CD4-positive, alpha-beta T cell treated with Interleukin-21 for 1 hour (primary cell): Measurements from ENCODE around the gene PSMD8.

ENCODE experiments used
- DNase-seq: peaks from one replicate; pipeline ENCODE4 v3.0.0-alpha.2; 2020

The PSMD8 gene

DNA sequence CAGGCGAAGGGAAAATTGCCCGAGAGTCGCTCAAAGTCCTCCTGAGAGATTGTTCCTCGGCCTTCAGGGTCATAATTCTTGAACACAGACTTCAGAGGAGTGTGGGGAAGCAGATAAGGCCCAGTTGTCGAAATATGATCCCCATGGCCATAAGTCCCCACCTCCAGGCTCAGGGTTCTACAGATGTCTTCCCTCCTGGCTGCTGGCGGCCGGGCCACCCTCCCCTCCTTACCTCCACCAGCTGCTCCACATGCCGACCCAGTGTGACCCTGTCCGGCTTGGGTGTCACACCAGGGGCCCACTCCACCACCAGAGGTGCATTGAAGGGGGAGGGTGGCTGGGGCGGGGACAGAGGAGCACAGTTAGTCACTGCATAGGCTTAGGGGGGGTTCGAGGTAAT lies 38.6 kb downstream of the PSMD8 start:
- DNase-seq = no peak

DNA sequence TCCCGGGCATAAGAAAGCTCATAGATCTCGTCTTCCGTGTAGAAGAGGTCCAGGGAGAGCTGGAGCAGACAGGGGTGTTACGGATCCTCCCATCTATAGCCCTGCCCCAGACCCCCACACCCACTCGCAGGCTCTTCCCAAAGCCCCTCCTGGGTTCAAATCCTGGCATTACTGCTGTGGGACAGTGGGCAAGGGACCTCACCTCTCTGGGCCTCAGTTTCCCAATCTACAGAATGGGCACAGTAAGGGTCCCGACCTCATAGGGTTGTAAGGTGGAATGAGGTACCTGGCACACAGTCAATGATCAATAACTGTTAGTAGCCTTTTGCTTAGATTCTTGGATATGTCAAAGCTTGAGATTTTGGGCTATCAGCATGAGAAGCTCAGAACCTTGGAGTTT lies 39.0 kb downstream of the PSMD8 start:
- DNase-seq = no peak

DNA sequence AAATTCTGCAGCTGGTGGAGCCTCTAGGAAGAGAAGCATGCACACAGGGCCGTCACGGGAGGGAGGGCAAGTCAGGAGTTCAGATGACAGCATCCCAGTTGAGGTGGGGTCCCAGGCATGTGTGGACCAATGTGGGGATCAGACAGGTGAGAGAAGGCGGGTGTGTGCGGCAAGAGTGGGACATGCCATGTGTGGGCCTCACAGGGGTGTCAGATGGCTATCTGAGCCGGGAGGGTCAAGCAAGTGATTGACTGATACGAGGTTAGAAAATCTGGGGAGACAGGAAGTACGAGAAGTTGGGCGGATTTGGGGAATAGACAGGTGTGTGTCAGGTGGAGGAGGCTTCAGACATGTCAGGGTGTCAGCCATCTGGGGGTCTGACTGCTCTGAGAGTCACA lies 42.8 kb downstream of the PSMD8 start:
- no peak for DNase-seq

DNA sequence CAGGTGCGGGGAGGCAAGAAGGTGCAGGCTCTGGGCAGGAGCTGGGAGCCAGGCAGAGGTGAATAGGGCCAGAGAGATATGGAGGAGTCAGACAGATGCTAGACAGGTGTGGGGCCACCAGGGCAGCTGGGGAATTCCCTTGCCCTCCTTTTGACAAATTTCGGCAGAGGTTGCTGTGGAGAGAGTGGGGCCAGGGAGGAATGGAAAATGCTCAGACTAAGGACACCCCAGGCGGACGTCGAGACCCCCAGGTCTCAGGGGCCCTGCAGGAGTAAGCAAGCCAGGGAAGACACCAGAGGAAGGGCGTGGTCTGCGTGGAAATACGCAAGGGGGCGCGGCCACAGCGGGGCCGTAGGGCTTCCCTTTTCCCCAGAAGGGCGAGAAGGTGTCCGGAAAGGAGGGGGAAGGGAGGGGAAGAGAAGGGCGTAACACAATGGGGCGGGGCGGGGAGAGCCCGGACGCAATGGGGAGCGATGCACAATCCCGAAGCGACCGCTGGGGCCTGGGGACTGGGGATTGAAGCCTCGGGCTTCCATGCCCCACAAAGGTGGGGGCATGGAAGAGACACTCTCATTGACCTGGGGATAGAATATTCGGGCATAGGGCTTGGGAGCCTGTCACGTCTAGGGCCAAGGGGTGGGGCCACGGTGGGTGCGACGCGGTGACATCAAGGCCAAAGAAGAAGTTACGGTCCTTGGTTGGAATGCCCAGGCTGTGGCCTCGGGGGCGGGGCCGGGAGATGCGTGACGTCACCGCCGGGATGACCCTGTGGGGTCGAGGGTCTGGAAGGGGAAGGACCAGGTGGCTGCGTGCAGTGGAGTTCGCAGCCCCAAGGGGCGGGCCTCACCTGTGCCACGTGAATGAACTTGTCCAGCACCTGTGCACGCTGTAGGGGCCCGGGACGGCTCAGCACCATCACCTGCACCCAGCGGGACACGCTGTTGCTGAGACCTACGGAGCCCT lies 43.5 kb downstream of the PSMD8 start:
- peak; percentile 74 for DNase-seq

DNA sequence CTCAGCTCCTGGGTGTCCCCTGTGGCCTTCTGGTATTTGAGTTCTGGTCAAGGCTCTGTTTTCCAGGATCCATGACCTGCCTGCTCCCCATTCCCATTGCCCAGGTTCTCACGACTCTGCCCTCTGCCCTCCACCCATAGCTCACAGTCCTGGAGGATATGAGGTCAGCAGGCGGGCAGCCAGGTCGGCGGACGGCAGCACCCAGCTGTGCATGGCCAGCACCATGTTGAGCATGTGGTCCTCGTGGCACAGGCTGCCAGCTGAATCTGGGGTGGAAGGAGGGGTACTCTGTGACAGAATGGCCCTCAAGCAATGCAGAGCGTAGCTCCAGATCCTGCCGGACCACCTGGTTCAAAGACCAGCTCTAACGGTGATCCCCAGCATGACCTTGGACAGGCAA lies 46.6 kb downstream of the PSMD8 start:
- DNase-seq = no peak

DNA sequence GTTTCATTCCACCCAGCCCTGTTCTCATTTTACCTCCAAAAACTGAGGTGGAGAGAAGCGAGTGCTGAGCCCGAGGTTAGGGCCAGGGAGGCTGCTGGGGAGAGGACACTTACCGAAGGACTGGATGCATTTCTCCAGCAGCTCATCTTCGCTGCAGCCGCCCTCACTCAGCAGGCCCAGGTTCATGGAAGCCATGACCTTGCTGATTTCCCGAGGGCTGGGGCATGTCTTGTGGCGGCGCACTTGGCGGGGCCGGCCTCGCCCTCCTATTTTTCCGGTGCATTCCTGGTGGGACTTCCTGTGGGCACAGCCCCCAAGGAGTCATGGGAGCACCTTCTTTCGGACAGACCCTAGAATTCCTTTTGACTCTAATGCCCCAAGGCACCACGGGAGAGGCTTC lies 47.5 kb downstream of the PSMD8 start:
- DNase-seq = no peak

DNA sequence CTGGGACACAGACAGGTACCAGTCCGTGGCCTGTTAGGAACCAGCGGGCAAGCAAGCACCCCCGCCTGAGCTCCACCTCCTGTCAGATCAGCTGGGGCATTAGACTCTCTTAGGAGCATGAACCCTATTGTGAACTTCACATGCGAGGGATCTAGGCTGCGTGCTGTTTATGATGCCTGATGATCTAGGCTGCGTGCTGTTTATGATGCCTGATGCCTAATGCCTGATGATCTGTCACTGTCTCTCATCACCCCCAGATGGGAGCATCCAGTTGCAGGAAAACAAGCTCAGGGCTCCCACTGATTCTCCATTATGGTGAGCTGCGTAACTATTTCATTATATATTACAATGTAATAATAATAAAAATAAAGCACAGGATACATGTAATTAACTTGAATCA lies 48.1 kb downstream of the PSMD8 start:
- no peak for DNase-seq

DNA sequence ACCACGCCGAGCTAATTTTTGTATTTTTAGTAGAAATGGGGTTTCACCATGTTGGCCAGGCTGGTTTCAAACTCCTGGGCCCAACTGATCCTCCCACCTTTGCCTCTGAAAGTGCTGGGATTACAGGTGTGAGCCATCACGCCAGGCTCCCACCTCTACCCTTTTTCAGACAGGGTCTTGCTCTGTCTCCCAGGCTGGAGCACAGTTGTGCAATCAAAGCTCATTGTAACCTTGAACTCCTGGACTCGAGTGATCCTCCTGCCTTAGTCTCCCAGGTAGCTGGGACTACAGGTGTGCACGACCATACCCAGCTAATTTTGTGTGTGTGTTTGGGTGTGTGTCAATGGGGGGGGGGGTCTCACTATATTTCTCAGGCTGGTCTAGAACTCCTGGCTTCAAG lies 49.9 kb downstream of the PSMD8 start:
- no peak for DNase-seq

DNA sequence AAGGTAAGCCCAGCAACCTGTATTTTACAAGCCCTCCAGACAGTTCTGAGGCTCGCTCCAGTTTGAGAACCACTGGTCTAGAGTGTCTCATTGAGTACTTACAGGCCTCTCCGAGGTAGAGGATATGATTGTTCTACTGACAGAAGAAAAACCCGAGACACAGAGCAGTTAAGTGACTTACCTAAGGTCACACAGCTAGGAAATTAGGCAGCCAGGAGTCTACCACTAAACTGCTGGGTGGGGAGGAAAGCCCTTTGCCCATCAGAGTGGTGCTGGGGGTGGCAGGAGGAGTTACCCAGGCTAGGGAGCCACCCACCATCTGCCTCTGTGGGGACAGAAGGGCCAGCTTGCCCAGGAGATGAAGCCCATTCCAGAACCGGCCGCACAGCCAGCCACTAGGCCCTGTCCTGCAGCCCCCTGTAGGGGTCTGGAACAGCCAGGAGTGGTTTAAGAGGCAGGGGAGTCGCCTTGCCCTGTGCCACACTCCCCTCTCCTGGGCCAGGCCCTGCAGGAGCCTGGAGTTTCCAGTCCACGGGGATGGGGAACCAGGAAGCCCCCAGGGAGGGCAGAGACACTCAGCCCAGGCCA lies 50.9 kb downstream of the PSMD8 start:
- no peak for DNase-seq

DNA sequence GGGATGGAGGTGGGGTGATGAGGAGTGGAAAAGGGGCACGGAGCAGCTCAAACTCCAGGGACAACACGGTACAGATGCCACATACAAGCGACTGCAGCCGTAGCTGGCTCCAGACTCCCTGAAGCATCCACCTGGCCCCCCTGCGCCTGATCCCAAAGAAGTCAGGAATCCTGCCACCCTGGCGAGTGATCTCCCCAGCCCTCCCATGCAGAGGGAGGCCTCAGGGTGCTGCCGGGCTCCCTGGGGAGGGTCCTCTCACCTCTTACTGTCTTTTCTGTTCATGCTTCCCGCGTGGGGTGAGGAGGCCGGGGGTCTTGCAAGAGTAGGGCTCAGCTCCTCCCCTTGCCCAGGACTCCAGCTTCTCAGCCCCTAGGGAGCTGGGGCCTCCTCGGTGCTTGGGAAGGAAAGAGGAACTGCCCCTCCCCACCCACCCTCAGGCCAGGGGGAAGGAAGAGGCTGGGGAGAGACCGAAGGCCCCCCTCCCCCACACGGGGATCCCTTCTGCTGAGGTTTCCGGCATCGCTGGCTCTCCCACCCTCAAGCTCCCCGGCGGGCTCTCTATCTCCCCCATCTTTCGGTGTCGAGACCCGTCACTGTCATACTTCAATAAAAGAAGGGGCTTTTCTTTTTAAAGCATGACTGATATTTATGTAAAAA lies 51.6 kb downstream of the PSMD8 start, which contains the start of gene RASGRP4:
Gene RASGRP4, minus strand, starts transcription at position 410 of the 657 bp plus-strand sequence. Its CDS starts 128 bp downstream, at position 282.
- DNase-seq = peak; percentile 41

DNA sequence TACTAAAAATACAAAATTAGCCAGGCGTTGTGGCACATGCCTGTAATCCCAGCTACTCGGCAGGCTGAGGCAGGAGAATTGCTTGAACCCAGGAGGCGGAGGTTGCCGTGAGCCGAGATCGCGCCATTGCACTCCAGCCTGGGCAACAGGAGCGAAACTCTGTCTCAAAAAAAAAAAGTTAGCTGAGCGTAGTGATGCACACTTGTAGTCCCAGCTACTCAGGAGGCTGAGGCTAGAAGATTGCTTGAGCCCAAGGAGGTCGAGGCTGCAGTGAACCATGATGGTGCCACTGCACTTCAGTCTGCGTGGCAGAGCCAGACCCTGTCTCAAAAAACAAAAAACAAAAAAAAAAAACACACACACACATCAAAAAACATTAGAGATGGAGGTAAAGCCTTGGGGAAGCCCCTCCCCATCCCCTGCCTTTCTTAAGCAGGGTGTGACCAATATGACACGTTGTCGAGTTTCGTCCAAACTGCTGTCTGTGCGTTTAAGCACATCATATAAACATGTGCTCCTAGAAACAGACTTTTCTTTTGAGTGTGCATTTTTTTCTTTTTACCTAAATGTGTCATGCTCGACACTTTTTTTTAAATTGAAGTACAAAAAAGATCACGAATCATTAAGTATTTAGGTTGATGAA lies 52.8 kb downstream of the PSMD8 start:
- peak; percentile 42 for DNase-seq

DNA sequence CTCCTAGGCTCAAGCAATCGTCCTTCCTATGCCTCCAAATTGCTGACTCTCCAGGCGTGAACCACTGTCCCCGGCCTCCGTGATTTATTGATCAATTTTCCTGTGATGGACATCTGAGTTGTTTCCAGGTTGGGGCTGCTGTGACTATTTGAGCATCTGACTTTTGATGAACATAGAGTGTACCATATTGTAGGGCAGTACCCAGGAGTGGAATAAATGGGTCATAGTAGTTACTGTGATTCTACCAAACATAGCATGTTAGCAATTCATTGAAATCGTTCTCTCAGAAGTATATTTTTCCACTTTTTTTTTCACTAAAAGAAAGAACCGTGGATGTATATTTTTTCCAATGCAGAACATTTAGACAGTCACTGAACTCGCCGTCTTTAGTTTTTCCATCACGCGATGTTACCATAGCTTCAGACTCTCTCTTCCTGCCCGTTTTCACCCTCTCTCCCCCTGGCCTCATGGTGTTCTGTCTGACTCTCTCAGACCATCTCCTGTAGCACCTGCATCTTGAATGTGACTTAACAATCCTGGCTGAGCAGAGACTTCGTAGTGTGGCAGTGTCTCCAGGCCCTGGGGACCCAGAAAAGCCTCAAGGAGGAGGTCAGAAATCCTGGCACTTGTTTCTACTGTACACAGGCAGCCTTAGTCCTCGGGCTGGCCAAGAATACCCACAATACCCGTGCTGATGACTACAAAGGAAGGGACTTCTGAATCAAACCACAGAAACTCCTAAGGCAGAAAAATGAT lies 54.9 kb downstream of the PSMD8 start:
- DNase-seq = no peak

DNA sequence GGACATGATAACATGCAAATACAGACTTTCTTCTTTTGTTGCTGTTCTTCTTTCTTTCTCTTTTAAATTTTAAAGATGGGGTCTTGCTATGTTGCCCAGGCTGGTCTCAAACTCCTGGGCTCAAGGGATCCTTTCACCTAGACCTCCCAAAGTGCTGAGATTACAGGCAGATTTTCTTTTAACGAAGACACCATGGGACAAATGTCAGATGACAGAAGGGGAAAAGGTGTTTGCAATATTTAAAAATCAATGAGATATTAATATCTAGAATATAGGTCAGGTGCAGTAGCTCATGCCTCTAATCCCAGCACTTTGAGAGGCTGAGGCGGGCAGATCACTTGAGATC lies 55.4 kb downstream of the PSMD8 start:
- DNase-seq = no peak

DNA sequence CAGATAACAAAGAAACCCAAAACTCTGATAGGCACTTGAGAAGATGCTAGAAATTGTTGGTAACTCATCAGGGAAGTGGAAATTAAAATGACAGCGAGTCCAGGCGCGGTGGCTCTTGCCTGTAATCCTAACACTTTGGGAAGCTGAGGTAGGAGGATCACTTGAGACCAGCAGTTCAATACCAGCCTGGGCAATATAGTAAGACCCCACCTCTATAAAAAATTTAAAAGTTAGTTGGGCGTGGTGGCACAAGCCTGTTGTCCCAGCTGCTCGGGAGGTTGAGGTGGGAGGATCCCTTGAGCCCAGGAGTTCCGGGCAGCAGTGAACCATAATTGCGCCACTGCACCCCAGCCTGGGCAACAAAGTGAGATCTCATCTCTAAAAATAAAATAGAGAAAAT lies 56.6 kb downstream of the PSMD8 start:
- no peak for DNase-seq

DNA sequence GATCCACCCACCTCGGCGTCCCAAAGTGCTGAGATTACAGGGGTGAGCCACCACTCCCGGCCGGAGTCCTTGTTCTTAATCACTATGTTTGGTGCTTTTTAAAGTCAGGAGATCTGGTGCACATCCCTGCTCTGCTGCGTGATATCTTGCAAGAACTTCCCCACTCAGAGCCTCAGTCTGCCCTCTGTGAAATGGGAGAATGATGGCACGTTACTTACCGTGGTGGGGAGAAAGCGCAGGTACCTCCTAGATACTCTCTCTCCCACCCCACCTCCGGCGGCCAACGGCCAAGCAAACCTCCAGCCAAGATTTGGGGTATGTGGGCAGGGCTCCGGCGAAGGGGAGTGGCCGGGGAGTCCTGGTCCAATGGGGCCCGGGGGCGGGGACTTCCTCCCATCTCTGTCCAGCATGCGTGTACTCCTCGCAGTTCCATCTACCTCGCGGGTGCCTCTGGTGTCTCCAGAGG lies 58.9 kb downstream of the PSMD8 start, which contains the start of gene RYR1:
Gene RYR1, plus strand, starts transcription at position 424 of the 466 bp plus-strand sequence. CDS start 139 bp downstream, outside the sequence.
- peak; percentile 45 for DNase-seq
